Measurements from ENCODE around the gene SPHK2.

Gene SPHK2

DNA sequence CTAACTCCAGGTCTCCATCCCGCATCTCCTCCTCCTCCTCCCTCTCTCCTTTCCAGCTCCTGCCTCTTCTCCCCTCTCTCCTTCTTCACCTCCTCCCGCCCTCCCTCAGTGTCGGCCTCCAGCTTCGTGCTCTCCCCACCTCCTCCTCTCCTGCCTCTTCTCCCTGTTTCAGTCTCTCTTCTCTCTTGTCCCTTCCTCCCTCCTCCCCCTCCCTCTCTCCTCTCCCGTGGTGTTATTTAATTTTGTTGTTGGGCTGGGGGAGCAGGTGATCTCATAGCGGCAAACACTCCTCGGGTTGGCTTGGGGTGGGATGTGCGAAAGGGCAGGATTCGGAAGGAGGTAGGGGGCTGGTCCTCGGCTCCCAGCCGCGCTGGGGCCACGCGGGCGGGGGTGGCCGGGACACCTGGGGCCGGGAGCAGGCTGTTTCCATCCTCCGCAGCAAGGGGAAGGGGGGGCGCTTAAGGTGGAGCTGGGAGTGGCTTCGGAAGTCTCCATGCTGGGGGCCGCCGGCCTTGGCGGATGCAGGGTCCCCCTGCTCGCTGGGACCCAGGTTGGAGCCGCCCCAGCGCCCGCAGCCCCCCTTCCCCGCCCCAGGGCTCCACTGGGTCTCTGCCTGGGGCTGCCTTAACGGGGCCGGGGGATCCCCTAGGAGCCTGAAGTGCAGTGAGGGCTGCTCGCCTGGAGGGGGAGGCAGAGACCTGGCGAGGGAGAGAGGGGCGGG lies 26.9 kb downstream of the SPHK2 start, which contains the start of gene CA11 (continued):
- TF ChIP-seq, protein P1, sequence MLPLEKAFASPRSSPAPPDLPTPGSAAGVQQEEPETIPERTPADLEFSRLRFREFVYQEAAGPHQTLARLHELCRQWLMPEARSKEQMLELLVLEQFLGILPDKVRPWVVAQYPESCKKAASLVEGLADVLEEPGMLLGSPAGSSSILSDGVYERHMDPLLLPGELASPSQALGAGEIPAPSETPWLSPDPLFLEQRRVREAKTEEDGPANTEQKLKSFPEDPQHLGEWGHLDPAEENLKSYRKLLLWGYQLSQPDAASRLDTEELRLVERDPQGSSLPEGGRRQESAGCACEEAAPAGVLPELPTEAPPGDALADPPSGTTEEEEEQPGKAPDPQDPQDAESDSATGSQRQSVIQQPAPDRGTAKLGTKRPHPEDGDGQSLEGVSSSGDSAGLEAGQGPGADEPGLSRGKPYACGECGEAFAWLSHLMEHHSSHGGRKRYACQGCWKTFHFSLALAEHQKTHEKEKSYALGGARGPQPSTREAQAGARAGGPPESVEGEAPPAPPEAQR (tag by site-specific recombination; IDR thresholded peaks at IDR 0.05), result 0 out of 2 replicates have a peak, but pooled peaks have one; percentile 13
- TF ChIP-seq KLF8 (tag by site-specific recombination; IDR thresholded peaks at IDR 0.05) (peak; percentile 82), ZNF837 (tag by site-specific recombination; IDR thresholded peaks at IDR 0.05) (no peak), SCRT1 (tag by site-specific recombination; IDR thresholded peaks at IDR 0.05; ENCODE audit: borderline replicate concordance) (no peak), KLF9 (tag by site-specific recombination; IDR thresholded peaks at IDR 0.05; ENCODE audit: low read depth) (peak; percentile 70), REPIN1 (tag by site-specific recombination; IDR thresholded peaks at IDR 0.05; ENCODE audit: low read depth) (peak; percentile 98), ZNF155 (tag by site-specific recombination; IDR thresholded peaks at IDR 0.05) (no peak), ZBTB20 (tag by site-specific recombination; IDR thresholded peaks at IDR 0.05) (peak; percentile 90; the same call in 1 of the 2 replicates), ZSCAN16 (tag by site-specific recombination; IDR thresholded peaks at IDR 0.05) (no peak), ZBTB1 (tag by site-specific recombination; IDR thresholded peaks at IDR 0.05) (no peak), ZNF146 (tag by site-specific recombination; IDR thresholded peaks at IDR 0.05) (no peak), ZNF2 (tag by site-specific recombination; IDR thresholded peaks at IDR 0.05) (no peak), PRDM1 (tag by site-specific recombination; IDR thresholded peaks at IDR 0.05) (peak; percentile 95), GLI4 (tag by site-specific recombination; IDR thresholded peaks at IDR 0.05) (peak; percentile 5; the same call in 1 of the 2 replicates), KLF1 (tag by site-specific recombination; IDR thresholded peaks at IDR 0.05) (peak; percentile 55; the same call in 1 of the 2 replicates), ZNF660 (tag by site-specific recombination; IDR thresholded peaks at IDR 0.05) (peak; percentile 57; the same call in 1 of the 2 replicates), OVOL3 (tag by site-specific recombination; IDR thresholded peaks at IDR 0.05) (peak; percentile 9; the same call in 1 of the 2 replicates), EGR2 (tag by site-specific recombination; IDR thresholded peaks at IDR 0.05; ENCODE audit: low read depth) (peak; percentile 99), ZNF785 (tag by site-specific recombination; IDR thresholded peaks at IDR 0.05) (peak; percentile 65; the same call in 1 of the 2 replicates), ZNF184 (tag by site-specific recombination; IDR thresholded peaks at IDR 0.05) (no peak), GLIS1 (tag by site-specific recombination; IDR thresholded peaks at IDR 0.05) (peak; percentile 98), ZNF138 (tag by site-specific recombination; IDR thresholded peaks at IDR 0.05; ENCODE audit: borderline replicate concordance) (no peak), SP7 (tag by site-specific recombination; IDR thresholded peaks at IDR 0.05) (peak; percentile 74), FEZF1 (tag by site-specific recombination; IDR thresholded peaks at IDR 0.05) (peak; percentile 32; the same call in 1 of the 2 replicates), SP2 (tag by site-specific recombination; IDR thresholded peaks at IDR 0.05) (peak; percentile 75), ZFHX2 (tag by site-specific recombination; conservative IDR thresholded peaks at IDR 0.05) (peak; percentile 97), ZNF792 (tag by site-specific recombination; IDR thresholded peaks at IDR 0.05) (no peak; the same call in 1 of the 2 replicates), OSR2 (tag by site-specific recombination; IDR thresholded peaks at IDR 0.05) (0 out of 2 replicates have a peak, but pooled peaks have one; percentile 38)
- TF ChIP-seq, protein P2, sequence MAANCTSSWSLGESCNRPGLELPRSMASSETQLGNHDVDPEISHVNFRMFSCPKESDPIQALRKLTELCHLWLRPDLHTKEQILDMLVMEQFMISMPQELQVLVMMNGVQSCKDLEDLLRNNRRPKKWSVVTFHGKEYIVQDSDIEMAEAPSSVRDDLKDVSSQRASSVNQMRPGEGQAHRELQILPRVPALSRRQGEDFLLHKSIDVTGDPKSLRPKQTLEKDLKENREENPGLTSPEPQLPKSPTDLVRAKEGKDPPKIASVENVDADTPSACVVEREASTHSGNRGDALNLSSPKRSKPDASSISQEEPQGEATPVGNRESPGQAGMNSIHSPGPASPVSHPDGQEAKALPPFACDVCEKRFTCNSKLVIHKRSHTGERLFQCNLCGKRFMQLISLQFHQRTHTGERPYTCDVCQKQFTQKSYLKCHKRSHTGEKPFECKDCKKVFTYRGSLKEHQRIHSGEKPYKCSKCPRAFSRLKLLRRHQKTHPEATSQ (tag by site-specific recombination; IDR thresholded peaks at IDR 0.05), result no peak
- TF ChIP-seq, protein P3, sequence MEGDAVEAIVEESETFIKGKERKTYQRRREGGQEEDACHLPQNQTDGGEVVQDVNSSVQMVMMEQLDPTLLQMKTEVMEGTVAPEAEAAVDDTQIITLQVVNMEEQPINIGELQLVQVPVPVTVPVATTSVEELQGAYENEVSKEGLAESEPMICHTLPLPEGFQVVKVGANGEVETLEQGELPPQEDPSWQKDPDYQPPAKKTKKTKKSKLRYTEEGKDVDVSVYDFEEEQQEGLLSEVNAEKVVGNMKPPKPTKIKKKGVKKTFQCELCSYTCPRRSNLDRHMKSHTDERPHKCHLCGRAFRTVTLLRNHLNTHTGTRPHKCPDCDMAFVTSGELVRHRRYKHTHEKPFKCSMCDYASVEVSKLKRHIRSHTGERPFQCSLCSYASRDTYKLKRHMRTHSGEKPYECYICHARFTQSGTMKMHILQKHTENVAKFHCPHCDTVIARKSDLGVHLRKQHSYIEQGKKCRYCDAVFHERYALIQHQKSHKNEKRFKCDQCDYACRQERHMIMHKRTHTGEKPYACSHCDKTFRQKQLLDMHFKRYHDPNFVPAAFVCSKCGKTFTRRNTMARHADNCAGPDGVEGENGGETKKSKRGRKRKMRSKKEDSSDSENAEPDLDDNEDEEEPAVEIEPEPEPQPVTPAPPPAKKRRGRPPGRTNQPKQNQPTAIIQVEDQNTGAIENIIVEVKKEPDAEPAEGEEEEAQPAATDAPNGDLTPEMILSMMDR (tag by site-specific recombination; IDR thresholded peaks at IDR 0.05), result peak; percentile 96
- TF ChIP-seq, protein P4, sequence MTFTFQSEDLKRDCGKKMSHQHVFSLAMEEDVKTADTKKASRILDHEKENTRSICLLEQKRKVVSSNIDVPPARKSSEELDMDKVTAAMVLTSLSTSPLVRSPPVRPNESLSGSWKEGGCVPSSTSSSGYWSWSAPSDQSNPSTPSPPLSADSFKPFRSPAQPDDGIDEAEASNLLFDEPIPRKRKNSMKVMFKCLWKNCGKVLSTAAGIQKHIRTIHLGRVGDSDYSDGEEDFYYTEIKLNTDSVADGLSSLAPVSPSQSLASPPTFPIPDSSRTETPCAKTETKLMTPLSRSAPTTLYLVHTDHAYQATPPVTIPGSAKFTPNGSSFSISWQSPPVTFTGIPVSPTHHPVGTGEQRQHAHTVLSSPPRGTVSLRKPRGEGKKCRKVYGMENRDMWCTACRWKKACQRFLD (tag by site-specific recombination; IDR thresholded peaks at IDR 0.05), result no peak
- TF ChIP-seq, protein P5, sequence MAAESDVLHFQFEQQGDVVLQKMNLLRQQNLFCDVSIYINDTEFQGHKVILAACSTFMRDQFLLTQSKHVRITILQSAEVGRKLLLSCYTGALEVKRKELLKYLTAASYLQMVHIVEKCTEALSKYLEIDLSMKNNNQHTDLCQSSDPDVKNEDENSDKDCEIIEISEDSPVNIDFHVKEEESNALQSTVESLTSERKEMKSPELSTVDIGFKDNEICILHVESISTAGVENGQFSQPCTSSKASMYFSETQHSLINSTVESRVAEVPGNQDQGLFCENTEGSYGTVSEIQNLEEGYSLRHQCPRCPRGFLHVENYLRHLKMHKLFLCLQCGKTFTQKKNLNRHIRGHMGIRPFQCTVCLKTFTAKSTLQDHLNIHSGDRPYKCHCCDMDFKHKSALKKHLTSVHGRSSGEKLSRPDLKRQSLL (tag by site-specific recombination; IDR thresholded peaks at IDR 0.05), result 0 out of 2 replicates have a peak, but pooled peaks have one; percentile 37
- TF ChIP-seq, protein P6, sequence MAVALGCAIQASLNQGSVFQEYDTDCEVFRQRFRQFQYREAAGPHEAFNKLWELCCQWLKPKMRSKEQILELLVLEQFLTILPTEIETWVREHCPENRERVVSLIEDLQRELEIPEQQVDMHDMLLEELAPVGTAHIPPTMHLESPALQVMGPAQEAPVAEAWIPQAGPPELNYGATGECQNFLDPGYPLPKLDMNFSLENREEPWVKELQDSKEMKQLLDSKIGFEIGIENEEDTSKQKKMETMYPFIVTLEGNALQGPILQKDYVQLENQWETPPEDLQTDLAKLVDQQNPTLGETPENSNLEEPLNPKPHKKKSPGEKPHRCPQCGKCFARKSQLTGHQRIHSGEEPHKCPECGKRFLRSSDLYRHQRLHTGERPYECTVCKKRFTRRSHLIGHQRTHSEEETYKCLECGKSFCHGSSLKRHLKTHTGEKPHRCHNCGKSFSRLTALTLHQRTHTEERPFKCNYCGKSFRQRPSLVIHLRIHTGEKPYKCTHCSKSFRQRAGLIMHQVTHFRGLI (tag by site-specific recombination; IDR thresholded peaks at IDR 0.05), result peak; percentile 90

All from HEK293 (cell line).